GM12875 (cell line): ENCODE results near the gene HACD4.
"Not testable (repeated sequence)": the region's sequence is repeated elsewhere in the genome, so short reads cannot be mapped to it uniquely, and the experiment has no call there.

Experiments
- H3K4me3 ChIP-seq: one replicate; pipeline ENCODE4 v1.5.1; 2011; ENCODE audit warnings: low read depth, low read length, control low read depth
- TF ChIP-seq, protein P1 (sequence below): IDR thresholded peaks from 2 replicates; pipeline ENCODE4 v1.5.1; 2011; ENCODE audit warnings: low read depth, mild to moderate bottlenecking, control low read depth, inconsistent platforms, low read length, moderate library complexity, borderline replicate concordance; ENCODE audit not compliant: insufficient read depth

HACD4 gene

DNA sequence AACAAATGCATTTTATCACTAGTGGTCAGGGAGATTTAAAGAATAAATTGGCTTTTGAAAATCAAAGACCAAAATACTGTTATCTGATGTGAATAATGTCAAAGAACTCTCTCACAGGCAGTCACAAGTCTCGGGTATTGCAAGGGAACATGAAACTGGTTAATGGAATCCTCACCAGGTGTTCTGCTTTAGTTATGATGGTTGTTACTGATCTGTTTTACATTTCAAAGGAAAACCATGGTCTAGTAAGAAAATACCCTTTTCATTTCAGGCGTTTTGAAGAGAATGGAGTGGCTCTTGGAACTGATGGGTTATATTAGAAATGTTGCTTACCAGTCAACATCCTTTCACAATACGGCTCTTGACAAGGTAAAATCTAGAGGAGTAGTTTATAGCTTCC is 43.4 kb downstream of the HACD4 start:
- TF ChIP-seq, protein P1, sequence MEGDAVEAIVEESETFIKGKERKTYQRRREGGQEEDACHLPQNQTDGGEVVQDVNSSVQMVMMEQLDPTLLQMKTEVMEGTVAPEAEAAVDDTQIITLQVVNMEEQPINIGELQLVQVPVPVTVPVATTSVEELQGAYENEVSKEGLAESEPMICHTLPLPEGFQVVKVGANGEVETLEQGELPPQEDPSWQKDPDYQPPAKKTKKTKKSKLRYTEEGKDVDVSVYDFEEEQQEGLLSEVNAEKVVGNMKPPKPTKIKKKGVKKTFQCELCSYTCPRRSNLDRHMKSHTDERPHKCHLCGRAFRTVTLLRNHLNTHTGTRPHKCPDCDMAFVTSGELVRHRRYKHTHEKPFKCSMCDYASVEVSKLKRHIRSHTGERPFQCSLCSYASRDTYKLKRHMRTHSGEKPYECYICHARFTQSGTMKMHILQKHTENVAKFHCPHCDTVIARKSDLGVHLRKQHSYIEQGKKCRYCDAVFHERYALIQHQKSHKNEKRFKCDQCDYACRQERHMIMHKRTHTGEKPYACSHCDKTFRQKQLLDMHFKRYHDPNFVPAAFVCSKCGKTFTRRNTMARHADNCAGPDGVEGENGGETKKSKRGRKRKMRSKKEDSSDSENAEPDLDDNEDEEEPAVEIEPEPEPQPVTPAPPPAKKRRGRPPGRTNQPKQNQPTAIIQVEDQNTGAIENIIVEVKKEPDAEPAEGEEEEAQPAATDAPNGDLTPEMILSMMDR, result no peak
- H3K4me3 ChIP-seq, result no peak overlapping the region

DNA sequence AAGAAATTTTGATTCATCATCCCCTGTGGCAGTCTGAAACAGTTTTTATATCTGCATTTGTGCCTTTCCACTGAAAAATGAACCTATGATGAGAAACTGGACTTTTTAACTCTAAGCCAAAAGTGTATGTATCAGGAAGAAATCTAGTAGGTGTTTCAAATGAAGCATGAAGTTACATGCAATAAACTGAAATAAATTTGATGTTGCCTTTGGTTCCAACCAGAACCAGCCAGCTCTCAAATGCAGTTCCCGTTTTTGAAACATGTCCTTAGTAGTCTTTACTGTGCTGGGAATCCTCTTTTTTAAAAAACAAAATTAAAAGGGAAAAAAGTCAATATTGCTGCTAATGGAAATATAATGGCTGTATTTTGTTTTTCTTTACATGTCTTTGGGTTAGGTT is 43.9 kb downstream of the HACD4 start:
- TF ChIP-seq, protein P1, result no peak
- H3K4me3 ChIP-seq, result no peak overlapping the region

DNA sequence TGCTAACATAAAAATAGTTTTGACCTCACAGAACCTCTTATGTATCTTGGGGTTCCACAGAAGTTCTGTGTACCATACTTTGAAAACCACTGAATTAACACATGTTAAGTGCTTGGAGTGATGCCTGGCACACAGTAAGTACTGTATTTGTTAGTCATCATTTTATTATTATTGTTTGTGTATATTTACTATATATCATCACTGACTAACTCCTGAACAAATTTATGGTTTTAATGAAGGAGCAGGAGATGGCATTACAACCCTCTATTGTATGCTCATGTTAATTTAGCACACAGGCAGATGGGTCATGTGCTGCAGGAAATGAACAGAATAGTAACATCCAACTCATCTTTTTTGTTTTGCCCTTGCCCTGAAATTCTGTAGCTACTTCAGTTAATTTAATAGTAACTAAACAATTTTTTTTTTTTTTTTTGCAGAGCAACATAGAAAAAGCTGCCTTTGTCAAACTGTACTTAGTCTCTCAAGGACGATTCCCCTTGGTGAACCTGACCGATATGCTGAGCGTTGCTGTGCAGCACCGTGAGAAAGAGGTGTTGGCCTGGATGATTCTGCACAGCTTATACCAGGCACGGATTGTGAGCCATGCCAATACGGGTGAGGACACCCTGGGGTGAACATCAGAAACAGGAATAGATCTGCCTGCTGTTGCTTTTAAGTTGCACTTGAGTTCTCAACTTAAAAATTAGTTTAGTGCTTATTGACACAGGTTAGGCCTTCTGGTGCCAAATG is 45.4 kb downstream of the HACD4 start:
- no peak overlapping the region for H3K4me3 ChIP-seq
- TF ChIP-seq, protein P1, result no peak

DNA sequence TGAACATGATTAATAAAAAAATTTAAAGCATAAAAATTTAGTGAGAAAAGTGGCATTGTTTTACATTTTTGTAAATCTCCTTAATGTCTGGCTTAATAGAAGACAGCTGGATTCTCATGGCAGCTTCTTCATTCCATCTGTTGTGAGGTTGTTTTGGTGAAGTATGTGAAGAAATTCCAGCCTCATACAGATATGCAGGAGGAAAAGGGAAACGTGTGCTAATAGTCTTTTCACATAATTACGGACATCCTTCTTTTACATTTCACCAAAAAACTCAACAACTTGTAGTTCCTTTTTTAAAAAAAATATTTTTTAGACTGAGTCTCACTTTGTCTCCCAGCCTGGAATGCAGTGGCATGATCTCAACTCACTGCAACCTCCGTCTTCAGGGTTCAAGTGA is 46.9 kb downstream of the HACD4 start:
- H3K4me3 ChIP-seq, result no peak overlapping the region

DNA sequence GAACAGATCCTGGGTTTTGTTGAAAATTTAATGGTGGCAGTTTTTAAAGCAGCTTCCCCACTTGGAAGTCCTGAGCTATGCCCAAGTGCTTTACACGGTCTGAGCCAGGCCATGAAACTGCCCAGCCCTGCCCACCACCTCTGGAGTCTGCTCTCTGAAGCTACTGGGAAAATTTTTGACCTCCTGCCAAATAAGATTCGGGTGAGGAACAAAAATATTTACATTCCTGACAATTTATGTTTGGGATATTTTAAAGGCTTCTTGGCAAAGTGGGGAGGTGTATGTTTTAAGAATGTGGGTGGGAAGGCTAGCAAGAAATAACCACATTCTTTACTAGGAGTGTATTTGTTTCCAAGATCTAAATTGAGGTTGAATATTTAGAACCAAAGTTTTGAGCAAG is 50.0 kb downstream of the HACD4 start:
- TF ChIP-seq, protein P1, result no peak
- H3K4me3 ChIP-seq, result no peak overlapping the region

More for the DNA sequence above, 46.9 kb downstream of the HACD4 start:
- TF ChIP-seq, protein P1, result no peak

DNA sequence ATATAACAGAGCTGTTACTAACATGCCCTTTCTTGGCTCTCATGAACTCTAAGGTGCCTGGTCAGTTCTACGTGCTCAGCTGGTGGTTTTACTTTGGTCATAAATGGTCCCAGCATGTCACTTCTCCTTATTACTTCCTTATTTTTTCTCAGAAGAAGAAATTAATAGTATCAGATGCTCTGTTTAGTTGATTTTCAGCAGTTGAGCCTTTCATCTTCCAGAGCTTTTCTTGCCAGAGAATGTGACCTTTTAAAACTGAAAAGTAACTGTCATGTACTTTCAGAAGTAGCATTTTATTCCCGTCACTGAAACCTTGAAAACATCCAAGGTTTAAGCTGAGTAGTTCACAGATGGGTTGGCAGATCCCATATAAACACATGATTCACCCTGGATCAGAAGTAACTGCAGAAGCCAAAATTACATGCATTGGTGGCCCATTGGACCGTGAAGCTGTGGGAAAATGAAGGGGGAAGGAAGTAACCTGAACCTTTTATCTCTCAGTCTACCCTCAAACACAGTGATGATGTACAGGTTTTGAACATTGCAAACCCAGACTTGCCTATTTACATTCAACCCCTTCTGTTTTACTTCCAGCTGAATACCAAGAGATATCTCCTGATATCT is 50.5 kb downstream of the HACD4 start:
- H3K4me3 ChIP-seq, result no peak overlapping the region
- TF ChIP-seq, protein P1, result no peak

DNA sequence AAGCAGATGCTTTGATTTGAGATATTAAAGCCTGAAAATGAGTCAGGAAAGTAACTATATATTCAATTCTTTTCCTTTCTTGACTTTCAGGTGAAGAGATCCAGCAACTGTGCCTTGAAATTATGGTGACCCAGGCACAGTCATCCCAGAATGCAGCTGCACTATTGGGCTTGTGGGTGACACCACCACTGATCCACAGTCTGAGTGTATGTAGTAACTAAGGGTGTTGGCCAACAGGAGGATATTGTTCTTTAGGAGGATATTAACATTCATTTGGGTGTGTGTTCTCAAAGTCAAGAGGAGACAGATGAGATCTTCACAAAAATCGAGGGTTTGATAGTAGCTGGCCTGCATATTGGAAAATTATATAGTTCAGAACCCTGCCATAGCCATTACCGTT is 53.2 kb downstream of the HACD4 start:
- H3K4me3 ChIP-seq, result no peak overlapping the region
- TF ChIP-seq, protein P1, result no peak

DNA sequence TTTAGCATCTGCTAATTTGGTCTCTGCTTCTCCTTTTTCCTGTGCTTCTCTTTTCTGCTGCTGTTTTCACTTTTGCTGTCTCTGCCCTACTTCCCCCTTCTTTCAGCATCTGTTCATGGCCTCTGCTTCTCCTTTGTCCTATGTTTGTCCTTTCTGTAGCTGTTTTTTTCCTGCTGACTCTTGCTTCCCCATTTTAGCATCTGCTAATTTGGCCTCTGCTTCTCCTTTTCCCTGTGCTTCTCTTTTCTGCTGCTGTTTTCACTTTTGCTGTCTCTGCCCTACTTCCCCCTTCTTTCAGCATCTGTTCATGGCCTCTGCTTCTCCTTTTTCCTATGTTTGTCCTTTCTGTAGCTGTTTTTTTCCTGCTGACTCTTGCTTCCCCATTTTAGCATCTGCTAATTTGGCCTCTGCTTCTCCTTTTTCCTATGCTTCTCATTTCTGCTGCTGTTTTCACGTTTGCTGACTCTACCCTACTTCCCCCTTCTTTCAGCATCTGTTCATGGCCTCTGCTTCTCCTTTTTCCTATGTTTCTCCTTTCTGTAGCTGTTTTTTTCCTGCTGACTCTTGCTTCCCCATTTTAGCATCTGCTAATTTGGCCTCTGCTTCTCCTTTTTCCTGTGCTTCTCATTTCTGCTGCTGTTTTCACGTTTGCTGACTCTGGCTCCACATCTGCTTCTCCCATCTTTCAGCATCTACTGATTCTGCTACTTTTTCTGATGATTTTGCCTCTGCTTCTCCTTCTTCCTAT is 57.1 kb downstream of the HACD4 start:
- not testable (repeated sequence) for H3K4me3 ChIP-seq

DNA sequence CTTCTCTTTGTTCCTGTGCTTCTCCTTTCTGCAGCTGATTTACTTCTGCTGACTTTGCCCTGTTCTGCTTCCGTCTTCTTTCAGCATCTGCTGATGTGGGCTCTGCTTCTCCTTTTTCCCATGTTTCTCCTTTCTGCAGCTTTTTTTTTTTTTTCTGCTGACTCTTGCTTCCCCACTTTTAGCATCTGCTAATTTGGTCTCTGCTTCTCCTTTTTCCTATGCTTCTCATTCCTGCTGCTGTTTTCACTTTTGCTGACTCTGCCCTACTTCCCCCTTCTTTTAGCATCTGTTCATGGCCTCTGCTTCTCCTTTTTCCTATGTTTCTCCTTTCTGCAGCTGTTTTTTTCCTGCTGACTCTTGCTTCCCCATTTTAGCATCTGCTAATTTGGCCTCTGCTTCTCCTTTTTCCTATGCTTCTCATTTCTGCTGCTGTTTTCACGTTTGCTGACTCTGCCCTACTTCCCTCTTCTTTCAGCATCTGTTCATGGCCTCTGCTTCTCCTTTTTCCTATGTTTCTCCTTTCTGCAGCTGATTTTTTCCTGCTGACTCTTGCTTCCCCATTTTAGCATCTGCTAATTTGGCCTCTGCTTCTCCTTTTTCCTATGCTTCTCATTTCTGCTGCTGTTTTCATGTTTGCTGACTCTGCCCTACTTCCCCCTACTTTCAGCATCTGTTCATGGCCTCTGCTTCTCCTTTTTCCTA is 58.0 kb downstream of the HACD4 start:
- H3K4me3 ChIP-seq, result not testable (repeated sequence)
